Measurements from ENCODE around the gene STX5. TPM values are rescaled to one million over a fixed set of nuclear protein-coding genes. Genes with fewer than 3 reads are reported as not detected.

The STX5 gene, protein sequence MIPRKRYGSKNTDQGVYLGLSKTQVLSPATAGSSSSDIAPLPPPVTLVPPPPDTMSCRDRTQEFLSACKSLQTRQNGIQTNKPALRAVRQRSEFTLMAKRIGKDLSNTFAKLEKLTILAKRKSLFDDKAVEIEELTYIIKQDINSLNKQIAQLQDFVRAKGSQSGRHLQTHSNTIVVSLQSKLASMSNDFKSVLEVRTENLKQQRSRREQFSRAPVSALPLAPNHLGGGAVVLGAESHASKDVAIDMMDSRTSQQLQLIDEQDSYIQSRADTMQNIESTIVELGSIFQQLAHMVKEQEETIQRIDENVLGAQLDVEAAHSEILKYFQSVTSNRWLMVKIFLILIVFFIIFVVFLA
- 10 to 100 TPM; 24.6 to 29.2 TPM for total RNA-seq

DNA sequence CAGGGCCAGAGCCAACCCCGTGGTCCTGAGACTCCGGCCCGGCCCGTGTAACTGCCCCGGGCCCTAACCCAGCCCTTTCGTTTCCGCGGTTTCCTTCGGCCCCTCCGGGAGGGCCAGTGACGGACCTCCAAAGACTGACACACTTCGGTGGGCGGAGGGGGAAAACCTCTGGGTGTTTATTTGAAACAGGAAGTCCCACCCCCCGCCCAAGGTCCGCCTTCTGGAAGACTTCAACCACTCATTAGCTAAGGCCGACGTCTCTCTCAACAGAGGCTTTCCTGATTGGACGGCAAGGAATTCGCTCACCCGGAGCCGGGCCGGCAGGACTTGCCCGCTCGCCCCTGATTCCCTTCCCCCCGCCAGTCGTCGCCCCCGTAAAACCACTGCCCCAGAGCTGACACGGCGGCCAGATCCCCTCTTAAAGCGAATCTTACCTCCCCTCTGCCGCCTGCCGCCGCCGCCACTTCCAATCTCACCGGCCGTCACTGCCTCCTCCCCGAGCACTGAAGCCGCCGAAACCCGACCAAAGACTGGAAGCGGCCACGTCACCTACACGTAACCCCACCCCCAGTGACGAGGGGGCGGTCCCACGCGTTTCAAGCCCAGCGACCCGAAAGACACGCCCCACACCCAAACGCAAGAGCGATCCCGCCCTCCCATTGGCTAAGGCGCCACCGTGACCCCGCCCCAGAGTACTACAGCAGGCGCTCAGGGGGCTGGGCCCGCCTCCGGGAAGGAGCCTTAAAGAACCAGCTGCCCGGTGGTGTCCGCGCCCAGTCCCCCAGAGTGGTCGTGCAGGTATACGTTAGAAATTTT is at the start of gene STX5:
Gene STX5 (minus strand): TSS at position 532 of the 816 bp plus-strand sequence. CDS start 808 bp downstream, outside the sequence.
- peak within 1 kb of the TSS; percentile 93 for H3K27ac Mint-ChIP-seq
- no peaks in the 10 kb centered on the region for H3K27me3 Mint-ChIP-seq
- CTCF ChIA-PET, result interaction anchor here (0.6 to 3.6 kb wide), 9 partner anchors 8 to 716 kb away, joined by 3 to 26 read pairs (median 4); partner anchors contain the start of gene SLC3A2
- peaks cover 31% of the 10 kb centered on the region for H3K36me3 Mint-ChIP-seq
- no peaks in the 10 kb centered on the region for H3K9me3 Mint-ChIP-seq
- H3K4me1 Mint-ChIP-seq (ENCODE audit: low read depth), result peaks cover 42% of the 10 kb centered on the region
- H3K4me3 Mint-ChIP-seq, result peak within 1 kb of the TSS; percentile 84
- POLR2A ChIA-PET, result interaction anchor here (0.6 to 2.9 kb wide), 16 partner anchors 9 to 1948 kb away, joined by 3 to 59 read pairs (median 5); partner anchors contain the start of genes HNRNPUL2, NXF1, SLC3A2 and ZBTB3
- intact Hi-C loops (cut with micrococcal nuclease), result loop anchor here (1.0 to 2.0 kb wide), 6 partner anchors 8 to 241 kb away; partner anchors contain the start of genes C11orf98, CSKMT, NXF1 and TMEM223
- DNase-seq, result peak; percentile 100

GRCh38 chr11:62880803-62881578 is 49.1 kb upstream of the STX5 start, which contains the start of gene SLC3A2:
Gene SLC3A2, plus strand, starts transcription at chr11:62880896. Its CDS starts 128 bp downstream, at chr11:62881024.
- peaks cover 66% of the 10 kb centered on the region for H3K36me3 Mint-ChIP-seq
- H3K27me3 Mint-ChIP-seq, result no peaks in the 10 kb centered on the region
- intact Hi-C loops (cut with micrococcal nuclease), result loop anchor here (1.0 to 2.0 kb wide), 9 partner anchors 18 to 258 kb away; partner anchors contain the start of genes HNRNPUL2, NXF1 and TMEM179B
- H3K4me1 Mint-ChIP-seq (ENCODE audit: low read depth), result peaks cover 46% of the 10 kb centered on the region
- CTCF ChIA-PET, result interaction anchor here (0.6 to 3.8 kb wide), 21 partner anchors 15 to 1491 kb away, joined by 3 to 31 read pairs (median 4); partner anchors contain the start of genes STX5, TEX54 and ZBTB3
- peak within 1 kb of the TSS; percentile 100 for H3K27ac Mint-ChIP-seq
- no peaks in the 10 kb centered on the region for H3K9me3 Mint-ChIP-seq
- peak; percentile 92 for DNase-seq
- POLR2A ChIA-PET, result interaction anchor here (0.7 to 9.1 kb wide), 22 partner anchors 9 to 329 kb away, joined by 3 to 234 read pairs (median 5); partner anchors contain the start of genes C11orf98, CSKMT, HNRNPUL2 and LBHD1
- peak within 1 kb of the TSS; percentile 99 for H3K4me3 Mint-ChIP-seq

GRCh38 chr11:62880231-62880802 is 48.5 kb upstream of the STX5 start:
- POLR2A ChIA-PET, result interaction anchor here (0.9 to 9.1 kb wide), 15 partner anchors 23 to 328 kb away, joined by 3 to 234 read pairs (median 5); partner anchors contain the start of genes HNRNPUL2, LBHD1, MTA2 and NXF1

DNA sequence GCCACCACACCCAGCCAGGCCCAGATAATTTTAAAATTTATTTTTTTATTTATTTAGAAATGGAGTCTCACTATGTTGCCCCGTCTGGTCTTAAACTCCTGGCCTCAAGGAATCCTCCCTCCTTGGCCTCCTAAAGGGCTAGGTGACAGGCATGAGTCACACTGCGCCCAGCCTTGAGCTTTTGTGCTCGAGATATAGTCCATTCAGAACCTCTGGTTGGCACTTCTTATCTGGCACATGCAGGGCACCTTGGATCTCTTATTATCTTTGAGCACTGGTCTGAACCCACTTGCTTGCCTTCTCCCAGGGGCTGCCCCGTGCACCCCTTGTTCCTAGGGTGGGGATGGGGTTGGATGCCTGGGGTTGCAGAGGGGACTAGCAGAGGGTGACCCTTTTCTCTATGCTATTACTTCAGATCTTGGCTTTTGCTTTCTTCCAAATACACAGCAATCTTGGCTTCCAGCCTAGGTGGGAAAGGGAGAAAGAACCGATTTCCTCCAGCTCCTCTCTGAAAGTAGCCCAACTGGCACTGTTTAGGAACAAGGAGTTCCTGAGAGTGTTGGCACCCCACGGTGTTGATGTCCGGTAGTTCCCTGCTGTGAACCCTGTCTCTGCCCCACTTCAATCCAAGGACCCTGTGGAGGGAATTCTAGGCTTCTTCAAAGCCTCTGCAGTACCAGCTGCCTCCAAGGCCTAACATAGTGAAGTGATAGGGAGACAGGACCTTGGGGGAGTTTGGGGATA is 47.6 kb upstream of the STX5 start:
- DNase-seq, result no peak
- peak overlapping the region; percentile 100 for H3K27ac Mint-ChIP-seq
- POLR2A ChIA-PET, result interaction anchor here (0.9 to 9.1 kb wide), 4 partner anchors 26 to 328 kb away, joined by 3 to 234 read pairs (median 44); partner anchors contain the start of gene WDR74

More at GRCh38 chr11:62880231-62880802, 48.5 kb upstream of the STX5 start:
- Mint-ChIP-seq H3K27ac (peak overlapping the region; percentile 100), H3K4me1 (ENCODE audit: low read depth) (peaks cover 41% of the 10 kb centered on the region), H3K9me3 (no peaks in the 10 kb centered on the region), H3K36me3 (peaks cover 60% of the 10 kb centered on the region), H3K27me3 (no peaks in the 10 kb centered on the region), H3K4me3 (peak overlapping the region; percentile 99)
- CTCF ChIA-PET, result interaction anchor here (0.8 to 3.8 kb wide), 12 partner anchors 16 to 456 kb away, joined by 3 to 31 read pairs (median 4); partner anchors contain the start of genes STX5 and TEX54
- DNase-seq, result peak; percentile 74
- intact Hi-C loops (cut with micrococcal nuclease), result loop anchor here (1.0 to 2.0 kb wide), 3 partner anchors 18 to 258 kb away; no protein-coding TSS in a partner anchor

DNA sequence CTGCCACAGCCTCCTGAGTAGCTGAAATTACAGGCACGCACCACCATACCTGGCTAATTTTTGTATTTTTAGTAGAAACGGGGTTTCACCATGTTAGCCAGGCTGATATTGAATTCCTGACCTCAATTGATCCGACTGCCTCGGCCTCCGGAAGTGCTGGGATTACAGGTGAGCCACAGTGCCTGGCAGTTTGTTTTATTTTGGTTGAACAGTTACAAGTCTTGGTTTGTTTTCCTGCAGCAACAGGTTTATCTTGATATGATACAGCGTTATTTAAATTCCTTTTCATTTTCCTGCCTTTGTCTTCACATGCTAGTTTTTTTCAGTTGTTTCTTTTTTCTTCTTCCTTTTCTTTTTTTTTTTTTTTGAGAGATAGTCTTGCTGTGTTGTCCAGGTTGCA is 44.9 kb upstream of the STX5 start:
- Mint-ChIP-seq H3K4me1 (ENCODE audit: low read depth) (peaks cover 14% of the 10 kb centered on the region), H3K36me3 (peaks cover 29% of the 10 kb centered on the region), H3K27ac (no peak overlapping the region), H3K4me3 (no peak overlapping the region), H3K9me3 (no peaks in the 10 kb centered on the region), H3K27me3 (no peaks in the 10 kb centered on the region)
- no peak for DNase-seq
- intact Hi-C loops (cut with micrococcal nuclease), result no loop called here
- CTCF ChIA-PET, result interaction anchor here (1.5 to 1.8 kb wide), 2 partner anchors 29 to 90 kb away, joined by 4 to 5 read pairs; no protein-coding TSS in a partner anchor
- POLR2A ChIA-PET, result interaction anchor here (0.5 kb wide), 1 partner anchor 196 kb away, joined by 3 read pairs; no protein-coding TSS in a partner anchor

More for the DNA sequence above, 47.6 kb upstream of the STX5 start:
- Mint-ChIP-seq H3K27me3 (no peaks in the 10 kb centered on the region), H3K9me3 (no peaks in the 10 kb centered on the region), H3K4me1 (ENCODE audit: low read depth) (peaks cover 35% of the 10 kb centered on the region), H3K4me3 (peak overlapping the region; percentile 99), H3K36me3 (peaks cover 52% of the 10 kb centered on the region)
- intact Hi-C loops (cut with micrococcal nuclease), result no loop called here
- CTCF ChIA-PET, result interaction anchor here (0.9 to 3.8 kb wide), 5 partner anchors 15 to 455 kb away, joined by 3 to 31 read pairs (median 4); no protein-coding TSS in a partner anchor

GRCh38 chr11:62875698-62876478 is 44.0 kb upstream of the STX5 start:
- no peak for DNase-seq
- H3K27ac Mint-ChIP-seq, result no peak overlapping the region
- H3K36me3 Mint-ChIP-seq, result peaks cover 22% of the 10 kb centered on the region
- no peaks in the 10 kb centered on the region for H3K9me3 Mint-ChIP-seq
- H3K4me3 Mint-ChIP-seq, result no peak overlapping the region
- intact Hi-C loops (cut with micrococcal nuclease), result no loop called here
- ChIA-PET CTCF (interaction anchor here (1.8 kb wide), 1 partner anchor 30 kb away, joined by 5 read pairs; no protein-coding TSS in a partner anchor), POLR2A (interaction anchor here (2.4 kb wide), 1 partner anchor 35 kb away, joined by 8 read pairs; no protein-coding TSS in a partner anchor)
- peaks cover 14% of the 10 kb centered on the region for H3K4me1 Mint-ChIP-seq (ENCODE audit: low read depth)
- H3K27me3 Mint-ChIP-seq, result no peaks in the 10 kb centered on the region

GRCh38 chr11:62874851-62875250 is 43.0 kb upstream of the STX5 start:
- intact Hi-C loops (cut with micrococcal nuclease), result no loop called here
- no peak for DNase-seq
- Mint-ChIP-seq H3K36me3 (peaks cover 16% of the 10 kb centered on the region), H3K27me3 (no peaks in the 10 kb centered on the region), H3K4me1 (ENCODE audit: low read depth) (peaks cover 7% of the 10 kb centered on the region), H3K9me3 (no peaks in the 10 kb centered on the region), H3K27ac (no peak overlapping the region), H3K4me3 (no peak overlapping the region)
- ChIA-PET CTCF (interaction anchor here (0.6 to 3.4 kb wide), 4 partner anchors 12 to 1409 kb away, joined by 4 to 13 read pairs (median 4); partner anchors contain the start of genes BAD and NXF1), POLR2A (interaction anchor here (1.4 to 2.4 kb wide), 2 partner anchors 11 to 34 kb away, joined by 3 to 8 read pairs; no protein-coding TSS in a partner anchor)

DNA sequence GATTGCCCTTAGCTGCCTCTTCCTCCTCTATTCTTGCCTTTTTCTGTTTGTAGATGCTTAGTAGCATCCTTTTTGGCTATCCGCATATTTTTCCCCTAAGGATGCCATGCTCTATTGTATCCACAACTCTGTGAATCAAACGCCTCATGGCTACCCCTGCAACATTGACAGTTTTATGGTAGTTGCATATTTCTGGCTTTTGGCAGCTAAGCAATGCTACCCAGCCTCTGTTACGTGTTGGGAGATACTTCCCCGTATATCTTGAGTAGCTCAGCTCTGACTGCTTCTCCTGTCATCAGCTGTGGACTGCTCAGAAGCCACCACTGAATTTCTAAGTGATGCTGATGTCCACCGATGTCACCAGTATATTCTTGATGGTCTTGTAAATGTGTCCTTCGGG is 33.8 kb upstream of the STX5 start:
- Mint-ChIP-seq H3K4me1 (ENCODE audit: low read depth) (peaks cover 14% of the 10 kb centered on the region), H3K27me3 (no peaks in the 10 kb centered on the region), H3K4me3 (no peak overlapping the region), H3K27ac (no peak overlapping the region), H3K36me3 (no peaks in the 10 kb centered on the region), H3K9me3 (no peaks in the 10 kb centered on the region)
- no peak for DNase-seq
- intact Hi-C loops (cut with micrococcal nuclease), result loop anchor here (10.0 kb wide), 1 partner anchor 471 kb away; no protein-coding TSS in a partner anchor
- POLR2A ChIA-PET, result interaction anchor here (0.6 to 3.2 kb wide), 4 partner anchors 10 to 197 kb away, joined by 3 to 17 read pairs (median 4); partner anchors contain the start of gene TAF6L
- CTCF ChIA-PET, result interaction anchor here (0.7 to 6.3 kb wide), 2 partner anchors 79 to 129 kb away, joined by 4 to 71 read pairs; partner anchors contain the start of gene TMEM179B
